ENCODE measurements around the gene CRYBB1.

The CRYBB1 gene

DNA sequence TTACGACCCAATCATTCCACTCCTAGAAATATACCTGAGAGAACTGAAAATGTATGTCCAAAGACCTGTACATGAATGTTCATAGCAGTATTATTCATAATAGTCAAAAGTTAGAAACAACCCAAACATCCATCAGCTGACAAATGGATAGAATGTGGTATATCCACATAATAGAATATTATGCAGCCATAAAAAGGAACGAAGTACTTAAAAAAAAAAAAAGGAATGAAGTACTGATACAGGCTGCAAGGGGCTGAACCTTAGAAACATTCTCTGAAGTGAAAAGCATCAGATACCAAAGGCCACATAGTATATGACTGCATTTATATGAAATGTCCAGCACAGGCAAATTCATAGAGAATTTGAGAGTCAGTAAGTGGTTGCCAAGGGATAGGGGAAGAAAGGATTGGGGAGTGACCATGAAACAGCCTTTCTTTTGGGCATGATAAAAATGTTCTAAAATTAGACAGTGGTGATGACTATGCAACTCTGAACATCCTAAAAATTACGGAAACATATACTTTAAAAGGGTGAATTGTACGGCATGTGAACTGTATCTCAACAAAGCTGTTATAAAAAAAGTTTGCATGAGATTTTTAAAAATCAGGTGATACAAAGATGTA lies 29.7 kb downstream of the CRYBB1 start:
- Mint-ChIP-seq H3K9me3 (no peaks in the 10 kb centered on the region), H3K4me1 (ENCODE audit: low read depth) (peaks cover 46% of the 10 kb centered on the region), H3K27ac (no peak overlapping the region), H3K36me3 (ENCODE audit: low read depth) (peaks cover 8% of the 10 kb centered on the region), H3K27me3 (ENCODE audit: low read depth) (no peaks in the 10 kb centered on the region), H3K4me3 (peak overlapping the region; percentile 86)
- DNase-seq (ENCODE audit: low spot score), result no peak

DNA sequence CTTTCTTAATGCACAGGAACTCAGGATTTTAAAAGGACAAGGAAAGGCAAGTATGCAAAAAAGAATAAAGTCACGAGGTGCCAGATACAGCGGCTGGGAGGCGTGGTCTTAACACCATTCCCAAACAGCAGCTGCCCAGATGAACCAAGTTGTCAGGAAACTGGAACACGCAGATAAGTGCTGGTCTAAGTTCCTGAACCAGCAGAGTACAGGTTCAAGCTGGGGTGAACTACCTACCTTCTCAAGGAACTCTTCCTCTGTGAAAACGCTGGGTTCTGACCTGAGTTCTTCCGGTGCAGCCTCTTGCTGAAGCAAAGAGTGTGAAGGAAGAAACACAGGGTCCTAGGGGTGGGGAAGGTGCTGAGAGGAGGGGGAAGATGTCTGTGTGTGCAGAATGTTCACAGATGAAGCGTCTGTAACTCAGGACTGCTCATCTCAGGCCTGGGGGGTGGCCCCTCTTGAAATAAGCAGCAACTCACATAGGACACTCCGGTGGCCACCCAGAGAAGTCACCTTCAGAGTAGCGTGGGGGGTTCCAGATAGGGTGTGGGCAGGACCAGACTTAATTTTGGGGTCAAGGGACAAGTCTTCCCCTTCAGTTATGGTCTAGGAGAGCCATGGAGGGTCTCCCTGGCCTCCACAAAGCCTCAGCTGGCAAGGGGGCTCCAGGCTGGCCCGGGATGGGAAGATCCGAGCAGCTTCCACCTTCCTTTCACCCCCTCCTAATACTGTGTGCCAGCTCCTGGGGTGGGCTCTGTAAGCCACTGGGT lies 31.1 kb downstream of the CRYBB1 start:
- Mint-ChIP-seq H3K36me3 (ENCODE audit: low read depth) (peaks cover 11% of the 10 kb centered on the region), H3K9me3 (no peaks in the 10 kb centered on the region), H3K4me3 (no peak overlapping the region), H3K27me3 (ENCODE audit: low read depth) (no peaks in the 10 kb centered on the region), H3K27ac (no peak overlapping the region), H3K4me1 (ENCODE audit: low read depth) (peaks cover 32% of the 10 kb centered on the region)
- DNase-seq (ENCODE audit: low spot score), result no peak

DNA sequence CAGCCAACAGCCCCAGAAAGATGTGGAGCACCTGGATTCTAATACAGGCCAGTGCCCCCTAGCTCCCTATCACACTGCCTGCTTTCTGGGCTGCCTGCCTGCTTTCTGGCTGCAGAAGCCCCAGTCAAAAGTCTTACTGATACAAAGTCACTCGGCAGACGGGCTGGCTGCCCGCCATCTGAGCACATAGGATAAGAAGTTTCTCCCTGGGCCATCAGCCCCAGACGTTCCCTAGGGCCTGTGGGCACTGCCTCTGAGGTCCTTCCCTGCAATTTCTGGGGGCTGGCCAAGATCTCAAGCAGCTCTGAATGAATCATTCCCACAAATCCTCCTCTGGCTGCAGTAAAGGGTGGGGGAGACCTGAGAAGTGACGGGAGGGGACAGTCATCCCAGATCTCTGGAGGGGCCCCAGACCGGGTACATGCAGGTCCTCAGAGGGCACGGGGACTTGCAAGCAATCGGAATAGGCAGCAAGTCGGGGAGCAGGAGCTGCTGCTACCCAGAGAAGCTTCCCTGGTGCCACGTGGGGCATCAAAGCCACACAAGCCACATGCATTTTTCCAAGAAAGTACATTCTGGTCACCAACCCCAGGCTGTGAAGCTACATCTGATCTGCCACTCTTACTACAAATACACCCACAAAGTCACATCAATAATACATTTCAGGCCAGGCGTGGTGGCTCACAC lies 32.6 kb downstream of the CRYBB1 start:
- Mint-ChIP-seq H3K4me1 (ENCODE audit: low read depth) (peaks cover 34% of the 10 kb centered on the region), H3K36me3 (ENCODE audit: low read depth) (peaks cover 13% of the 10 kb centered on the region), H3K4me3 (peak overlapping the region; percentile 9), H3K27ac (no peak overlapping the region), H3K9me3 (no peaks in the 10 kb centered on the region), H3K27me3 (ENCODE audit: low read depth) (no peaks in the 10 kb centered on the region)
- DNase-seq (ENCODE audit: low spot score), result no peak

DNA sequence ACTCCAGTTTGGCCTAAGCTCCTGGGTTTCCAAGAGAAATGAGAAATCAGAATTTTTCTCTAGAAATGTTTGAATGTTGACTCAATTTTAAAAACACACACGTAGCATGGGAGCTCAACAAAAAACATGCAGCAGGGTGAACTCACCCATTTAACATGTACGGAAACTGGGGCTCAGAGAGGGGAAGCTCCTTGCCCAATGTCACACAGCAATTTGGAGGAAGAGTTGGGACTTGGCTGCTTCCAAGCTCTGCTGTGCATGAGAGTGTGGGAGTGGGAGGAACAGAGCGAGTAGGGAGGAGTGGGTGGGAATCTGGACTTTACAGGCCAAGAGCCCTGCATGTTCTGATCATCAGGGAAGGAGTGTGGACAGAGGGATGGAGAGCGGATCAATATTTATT lies 33.8 kb downstream of the CRYBB1 start:
- Mint-ChIP-seq H3K27ac (no peak overlapping the region), H3K4me1 (ENCODE audit: low read depth) (peaks cover 43% of the 10 kb centered on the region), H3K27me3 (ENCODE audit: low read depth) (no peaks in the 10 kb centered on the region), H3K4me3 (no peak overlapping the region), H3K36me3 (ENCODE audit: low read depth) (peaks cover 16% of the 10 kb centered on the region), H3K9me3 (no peaks in the 10 kb centered on the region)
- no peak for DNase-seq (ENCODE audit: low spot score)

DNA sequence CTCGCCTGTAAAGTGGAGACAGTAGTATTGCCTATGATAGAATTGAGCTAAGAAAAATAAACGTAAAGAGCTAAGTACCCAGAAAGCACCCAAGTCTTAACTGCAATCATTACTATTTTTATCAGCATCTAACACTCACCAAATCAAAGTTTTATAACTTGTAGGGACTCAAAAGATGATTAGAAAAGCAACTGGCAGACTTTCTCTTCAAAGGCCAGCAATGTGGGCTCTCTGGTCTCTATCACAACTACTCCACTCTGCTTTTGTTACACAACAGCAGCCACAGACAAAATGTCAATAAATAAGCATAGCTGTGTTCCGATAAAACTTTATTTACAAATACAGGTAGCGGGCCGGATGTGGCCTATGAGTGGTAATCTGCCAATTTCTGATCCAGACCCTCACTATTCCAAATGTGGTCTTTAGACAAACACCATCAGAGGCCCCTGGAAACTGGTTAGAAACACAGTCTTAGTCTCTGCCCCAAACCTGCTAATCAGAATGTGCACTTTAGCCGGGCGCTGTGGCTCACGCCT lies 36.1 kb downstream of the CRYBB1 start:
- H3K27me3 Mint-ChIP-seq (ENCODE audit: low read depth), result no peaks in the 10 kb centered on the region
- H3K9me3 Mint-ChIP-seq, result no peaks in the 10 kb centered on the region
- peaks cover 38% of the 10 kb centered on the region for H3K4me1 Mint-ChIP-seq (ENCODE audit: low read depth)
- H3K27ac Mint-ChIP-seq, result no peak overlapping the region
- H3K4me3 Mint-ChIP-seq, result no peak overlapping the region
- H3K36me3 Mint-ChIP-seq (ENCODE audit: low read depth), result peaks cover 12% of the 10 kb centered on the region
- DNase-seq (ENCODE audit: low spot score), result no peak

DNA sequence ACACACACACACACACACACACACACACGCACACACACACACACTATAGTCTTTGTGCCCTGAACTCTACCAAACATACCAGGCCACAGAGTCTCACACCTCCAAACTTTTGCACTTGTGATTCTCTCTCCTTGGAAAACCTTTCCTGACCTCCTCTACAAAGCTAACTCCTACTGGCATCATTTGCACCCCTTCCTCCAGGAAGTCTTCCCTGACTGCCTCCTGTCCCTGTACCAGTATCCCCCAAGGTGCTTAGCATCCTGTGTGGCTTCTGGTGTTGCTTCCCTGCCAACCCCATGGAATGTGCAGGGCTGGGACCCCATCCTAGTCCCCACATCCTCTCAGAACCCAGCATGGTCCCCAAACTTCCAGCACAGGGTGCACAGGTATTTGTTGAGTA lies 36.8 kb downstream of the CRYBB1 start:
- DNase-seq (ENCODE audit: low spot score), result no peak
- Mint-ChIP-seq H3K4me1 (ENCODE audit: low read depth) (peaks cover 36% of the 10 kb centered on the region), H3K9me3 (no peaks in the 10 kb centered on the region), H3K27ac (peak overlapping the region; percentile 3), H3K4me3 (peak overlapping the region; percentile 1), H3K36me3 (ENCODE audit: low read depth) (peaks cover 17% of the 10 kb centered on the region), H3K27me3 (ENCODE audit: low read depth) (no peaks in the 10 kb centered on the region)

DNA sequence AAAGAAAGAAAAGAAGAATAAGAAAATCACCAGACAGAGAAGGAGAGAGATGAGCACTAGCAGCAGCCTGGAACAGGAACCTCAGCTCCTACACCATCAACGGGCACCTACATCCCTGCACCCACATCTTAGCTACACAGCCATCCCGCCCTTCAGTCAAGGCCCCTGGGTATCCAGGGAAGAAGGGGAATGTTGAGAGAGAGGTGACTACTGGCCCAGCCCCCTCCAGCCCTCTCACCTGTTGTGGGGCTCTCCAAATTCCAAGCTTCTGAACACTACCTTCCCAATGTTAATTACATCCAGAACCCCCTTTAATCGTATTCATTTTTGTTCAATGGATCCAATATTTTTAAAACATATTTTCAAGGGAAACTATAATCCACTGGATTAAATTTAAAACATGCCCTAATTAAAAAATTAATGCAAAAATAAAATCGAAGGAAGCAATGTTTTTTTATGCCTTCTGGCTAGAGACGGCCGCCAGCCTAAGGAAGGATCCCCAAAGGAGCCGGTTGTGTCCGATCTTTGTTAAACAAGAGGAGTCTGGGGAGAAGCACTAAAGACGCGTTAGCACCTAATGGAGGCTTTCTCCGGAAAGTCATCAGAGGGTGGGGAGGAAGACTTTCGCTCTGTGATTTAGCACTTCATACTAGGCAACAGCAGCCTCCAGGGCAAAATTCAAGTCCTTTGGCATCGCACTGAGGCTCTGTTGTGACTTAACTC lies 37.4 kb downstream of the CRYBB1 start:
- H3K36me3 Mint-ChIP-seq (ENCODE audit: low read depth), result peaks cover 17% of the 10 kb centered on the region

DNA sequence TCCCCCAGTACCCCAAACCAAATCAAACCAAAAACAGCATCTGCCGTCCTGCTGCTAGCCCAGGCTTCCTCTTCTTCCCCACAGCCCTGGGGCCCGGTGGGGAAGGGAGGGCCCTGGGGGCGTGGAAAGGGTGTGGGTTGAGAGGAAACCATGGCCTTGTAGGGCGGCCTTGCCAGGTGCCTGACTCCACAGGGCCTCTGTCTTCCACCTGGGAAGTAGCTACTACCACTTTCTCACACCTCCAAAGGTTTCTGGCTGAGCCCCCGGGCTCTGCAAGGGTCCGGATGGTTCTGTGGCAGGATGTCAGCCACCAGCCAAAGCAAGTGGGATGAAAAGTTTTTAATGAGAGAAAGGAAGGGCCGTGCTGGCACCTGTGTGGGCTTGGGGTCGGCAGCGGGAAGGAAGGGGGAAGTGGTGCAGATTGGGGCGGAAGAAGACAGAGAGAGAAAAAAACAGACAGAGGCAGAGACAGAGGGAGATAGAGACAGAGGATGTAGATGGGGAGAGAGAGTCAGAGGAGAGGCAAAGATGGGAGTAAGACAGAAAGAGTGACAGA lies 38.4 kb downstream of the CRYBB1 start:
- DNase-seq (ENCODE audit: low spot score), result peak; percentile 28
- Mint-ChIP-seq H3K4me1 (ENCODE audit: low read depth) (peaks cover 29% of the 10 kb centered on the region), H3K36me3 (ENCODE audit: low read depth) (peaks cover 16% of the 10 kb centered on the region), H3K27me3 (ENCODE audit: low read depth) (no peaks in the 10 kb centered on the region), H3K4me3 (peak overlapping the region; percentile 65), H3K9me3 (no peaks in the 10 kb centered on the region), H3K27ac (peak overlapping the region; percentile 84)

More for the DNA sequence above, 37.4 kb downstream of the CRYBB1 start:
- no peaks in the 10 kb centered on the region for H3K9me3 Mint-ChIP-seq
- H3K4me3 Mint-ChIP-seq, result peak overlapping the region; percentile 65
- no peak for DNase-seq (ENCODE audit: low spot score)
- H3K27me3 Mint-ChIP-seq (ENCODE audit: low read depth), result no peaks in the 10 kb centered on the region
- H3K27ac Mint-ChIP-seq, result peak overlapping the region; percentile 84
- peaks cover 33% of the 10 kb centered on the region for H3K4me1 Mint-ChIP-seq (ENCODE audit: low read depth)

DNA sequence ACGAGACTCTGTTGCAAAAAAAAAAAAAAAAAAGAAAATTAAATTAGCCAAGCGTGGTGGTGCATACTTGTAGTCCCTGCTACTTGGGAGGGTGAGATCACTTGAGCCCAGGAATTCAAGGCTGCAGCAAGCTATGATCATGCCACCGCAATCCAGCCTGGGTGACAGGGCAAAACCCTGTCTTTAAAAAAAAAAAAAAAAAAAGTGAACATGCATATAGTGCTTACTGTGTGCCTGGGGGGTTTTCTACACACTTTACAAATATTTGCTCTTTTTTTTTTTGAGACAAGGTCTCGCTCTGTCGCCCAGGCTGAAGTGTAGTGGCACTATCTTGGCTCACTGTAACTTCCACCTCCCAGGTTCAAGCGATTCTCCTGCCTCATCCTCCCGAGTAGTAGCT lies 40.7 kb downstream of the CRYBB1 start:
- Mint-ChIP-seq H3K4me1 (ENCODE audit: low read depth) (peaks cover 28% of the 10 kb centered on the region), H3K9me3 (no peaks in the 10 kb centered on the region), H3K27me3 (ENCODE audit: low read depth) (no peaks in the 10 kb centered on the region), H3K36me3 (ENCODE audit: low read depth) (peaks cover 13% of the 10 kb centered on the region), H3K27ac (no peak overlapping the region), H3K4me3 (no peak overlapping the region)
- no peak for DNase-seq (ENCODE audit: low spot score)

DNA sequence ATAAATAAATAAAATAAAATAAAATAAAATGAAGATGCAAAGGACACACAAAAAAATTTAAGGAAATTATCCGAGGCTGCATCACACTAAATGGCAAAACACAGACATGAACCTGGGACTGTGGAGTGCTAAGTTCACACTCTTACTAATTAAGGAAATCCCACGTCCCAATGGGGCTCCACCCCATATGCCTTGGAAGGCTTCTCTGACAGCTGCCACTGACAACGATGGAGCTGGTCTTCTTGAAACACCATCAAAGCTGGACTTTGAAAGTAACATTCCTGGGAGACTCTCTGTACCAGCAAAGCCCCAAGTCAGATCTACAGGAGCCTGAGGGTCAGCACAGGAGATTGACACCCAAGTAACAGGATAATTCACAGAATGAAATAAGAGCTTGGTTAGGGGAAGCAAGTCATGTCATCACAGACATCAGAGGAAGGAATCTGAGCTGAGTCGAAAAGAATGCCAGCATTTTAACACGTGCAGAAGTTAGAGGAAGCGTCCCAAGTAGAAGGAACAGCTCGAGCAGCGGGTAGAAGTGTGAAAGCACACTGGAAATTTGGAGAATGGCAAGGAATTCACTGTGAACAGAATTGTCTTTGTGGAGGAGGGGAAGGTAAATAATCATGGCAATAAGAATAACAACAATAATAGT lies 41.7 kb downstream of the CRYBB1 start:
- no peak overlapping the region for H3K4me3 Mint-ChIP-seq
- peaks cover 28% of the 10 kb centered on the region for H3K4me1 Mint-ChIP-seq (ENCODE audit: low read depth)
- H3K27ac Mint-ChIP-seq, result peak overlapping the region; percentile 57
- DNase-seq (ENCODE audit: low spot score), result no peak
- H3K36me3 Mint-ChIP-seq (ENCODE audit: low read depth), result peaks cover 13% of the 10 kb centered on the region
- H3K9me3 Mint-ChIP-seq, result no peaks in the 10 kb centered on the region
- H3K27me3 Mint-ChIP-seq (ENCODE audit: low read depth), result no peaks in the 10 kb centered on the region

DNA sequence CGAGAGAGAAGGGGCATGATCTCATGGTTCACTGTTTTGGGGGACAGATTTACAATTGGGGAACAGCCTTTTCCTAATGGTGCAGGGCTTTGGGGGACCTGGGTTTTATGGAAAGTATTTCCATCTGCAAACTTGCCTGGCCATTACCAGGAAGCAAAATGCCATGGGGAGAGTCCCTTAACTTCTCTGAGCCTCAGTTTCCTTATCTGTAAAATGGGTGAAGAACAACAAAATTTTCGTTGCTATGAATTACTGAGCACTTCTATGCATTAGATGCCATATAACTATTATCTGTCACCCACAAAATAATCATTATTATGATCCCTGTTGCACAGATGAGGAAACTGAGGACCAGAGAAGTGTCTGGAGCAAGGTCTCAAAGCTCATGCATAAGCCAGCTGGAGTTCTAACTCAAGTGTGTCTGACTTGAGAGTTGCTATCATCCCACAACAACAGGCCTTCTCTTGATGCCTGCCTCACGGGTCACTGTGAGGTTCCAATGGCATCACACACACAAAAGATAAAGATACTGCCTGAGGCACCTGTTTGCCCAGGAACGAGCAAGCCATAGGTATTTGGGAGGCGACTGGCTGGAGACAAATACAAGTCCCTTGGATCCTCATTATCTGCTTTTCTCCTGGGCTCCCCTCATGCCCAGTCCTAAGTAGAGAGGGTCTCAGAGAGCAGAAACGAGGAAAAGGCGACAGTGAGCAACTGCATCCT lies 43.7 kb downstream of the CRYBB1 start:
- Mint-ChIP-seq H3K36me3 (ENCODE audit: low read depth) (peaks cover 9% of the 10 kb centered on the region), H3K27ac (no peak overlapping the region), H3K27me3 (ENCODE audit: low read depth) (no peaks in the 10 kb centered on the region), H3K9me3 (no peaks in the 10 kb centered on the region), H3K4me1 (ENCODE audit: low read depth) (peaks cover 15% of the 10 kb centered on the region), H3K4me3 (no peak overlapping the region)
- DNase-seq (ENCODE audit: low spot score), result no peak

DNA sequence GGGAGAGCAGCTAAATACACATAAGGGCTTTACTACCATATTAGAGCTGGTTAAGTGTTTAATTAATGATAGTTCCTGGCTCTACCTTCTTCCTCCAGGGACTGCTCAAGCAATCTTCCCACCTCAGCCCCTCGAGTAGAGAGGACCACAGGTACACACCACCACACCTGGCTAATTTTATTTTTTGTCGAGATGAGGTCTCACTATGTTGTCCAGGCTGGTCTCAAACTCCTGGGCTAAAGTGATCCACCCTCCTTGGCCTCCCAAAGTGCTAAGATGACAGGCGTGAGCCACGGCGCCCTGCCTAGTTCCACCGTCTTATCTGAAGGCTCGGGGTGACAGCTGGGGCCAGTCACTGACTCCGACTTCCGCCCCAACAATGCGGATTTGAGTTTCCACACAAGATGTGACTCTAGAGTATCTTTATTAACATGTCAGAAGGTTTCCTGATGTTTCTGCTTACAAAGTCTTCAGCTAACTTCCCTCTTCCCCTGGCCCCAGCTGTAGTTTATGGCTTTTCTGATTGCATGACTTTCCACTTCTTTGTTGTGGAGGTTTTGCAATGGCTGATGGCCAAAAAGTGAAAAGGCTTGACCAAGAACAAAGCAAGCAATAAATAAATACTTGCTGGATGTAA lies 44.7 kb downstream of the CRYBB1 start:
- DNase-seq (ENCODE audit: low spot score), result no peak
- no peaks in the 10 kb centered on the region for H3K27me3 Mint-ChIP-seq (ENCODE audit: low read depth)
- no peak overlapping the region for H3K27ac Mint-ChIP-seq
- H3K4me3 Mint-ChIP-seq, result no peak overlapping the region
- no peaks in the 10 kb centered on the region for H3K9me3 Mint-ChIP-seq
- peaks cover 6% of the 10 kb centered on the region for H3K36me3 Mint-ChIP-seq (ENCODE audit: low read depth)
- H3K4me1 Mint-ChIP-seq (ENCODE audit: low read depth), result peaks cover 14% of the 10 kb centered on the region
